HG03139 (cell line): Measurements from ENCODE around the gene MYLK.

Experiments
- ATAC-seq: cut with Tn5 transposase; IDR thresholded peaks from one replicate; pipeline ENCODE4 v1.9.1; 2021; ENCODE audit not compliant: unreplicated experiment

The MYLK gene

GRCh38 chr3:123832692-123833397 lies 51.3 kb downstream of the MYLK start:
- no peak for ATAC-seq

- no peak for ATAC-seq
These were observed 52.7 kb downstream of the MYLK start for GRCh38 chr3:123831420-123831819.

DNA sequence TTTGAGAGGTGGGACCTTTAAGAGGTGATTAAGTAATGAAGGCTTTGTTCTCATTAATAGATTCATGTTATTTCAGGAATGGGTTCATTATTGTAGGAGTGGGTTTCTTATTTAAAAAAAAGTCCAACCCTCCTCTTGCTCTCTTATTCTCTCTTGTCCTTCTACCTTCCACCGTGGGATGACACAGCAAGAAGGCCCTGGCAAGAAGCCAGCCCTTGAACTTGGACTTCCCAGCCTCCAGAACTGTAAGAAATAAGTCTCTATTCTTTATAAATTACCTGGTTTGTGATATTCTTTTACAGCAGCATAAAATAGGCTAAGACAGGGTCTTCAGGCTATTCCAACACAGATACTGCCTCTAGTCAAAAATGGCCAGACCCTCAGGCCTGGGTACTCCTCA lies 62.2 kb downstream of the MYLK start:
- no peak for ATAC-seq

DNA sequence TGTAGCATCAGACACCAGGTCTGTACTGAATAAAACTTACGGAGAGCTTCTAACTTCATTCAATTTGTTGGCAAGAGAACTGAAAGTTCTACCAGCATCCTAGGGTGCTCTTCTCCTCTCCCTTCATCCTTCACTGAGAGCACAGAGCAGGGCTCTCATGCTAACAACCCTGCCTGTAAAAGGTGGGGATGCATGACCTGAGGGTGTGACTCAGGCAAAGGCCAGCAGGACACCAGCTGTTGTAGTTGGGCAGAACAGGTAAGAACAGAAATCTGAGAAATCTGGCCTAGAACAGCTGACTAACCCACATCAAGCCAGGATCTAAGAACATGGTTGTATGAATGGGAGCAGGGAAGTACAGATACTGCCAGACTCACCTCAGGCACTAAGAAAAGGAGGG lies 64.2 kb downstream of the MYLK start:
- no peak for ATAC-seq

DNA sequence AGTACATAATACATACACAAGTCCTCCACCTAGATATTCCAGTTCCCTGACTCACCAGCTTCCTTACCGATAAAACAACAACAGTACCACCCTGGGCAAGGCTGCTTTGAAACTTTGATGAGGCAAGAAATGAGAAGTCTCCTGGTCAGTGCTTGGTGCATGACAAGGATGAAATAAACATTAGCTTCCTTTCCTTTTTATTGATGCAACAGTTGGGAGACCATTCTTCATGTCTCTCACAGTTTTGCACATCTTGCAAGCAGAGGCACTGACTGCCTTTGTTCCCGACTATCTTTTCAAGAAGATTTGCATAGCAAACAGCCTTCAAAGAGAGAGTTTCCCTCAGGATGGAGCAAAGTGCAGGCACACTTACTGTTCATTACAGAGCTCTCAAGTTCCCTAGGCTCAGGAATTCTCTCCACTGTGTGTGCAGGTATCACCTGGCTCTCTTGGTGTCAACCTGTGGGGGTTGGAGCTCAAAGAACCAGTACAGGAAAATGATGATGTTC lies 65.2 kb downstream of the MYLK start:
- ATAC-seq = no peak

DNA sequence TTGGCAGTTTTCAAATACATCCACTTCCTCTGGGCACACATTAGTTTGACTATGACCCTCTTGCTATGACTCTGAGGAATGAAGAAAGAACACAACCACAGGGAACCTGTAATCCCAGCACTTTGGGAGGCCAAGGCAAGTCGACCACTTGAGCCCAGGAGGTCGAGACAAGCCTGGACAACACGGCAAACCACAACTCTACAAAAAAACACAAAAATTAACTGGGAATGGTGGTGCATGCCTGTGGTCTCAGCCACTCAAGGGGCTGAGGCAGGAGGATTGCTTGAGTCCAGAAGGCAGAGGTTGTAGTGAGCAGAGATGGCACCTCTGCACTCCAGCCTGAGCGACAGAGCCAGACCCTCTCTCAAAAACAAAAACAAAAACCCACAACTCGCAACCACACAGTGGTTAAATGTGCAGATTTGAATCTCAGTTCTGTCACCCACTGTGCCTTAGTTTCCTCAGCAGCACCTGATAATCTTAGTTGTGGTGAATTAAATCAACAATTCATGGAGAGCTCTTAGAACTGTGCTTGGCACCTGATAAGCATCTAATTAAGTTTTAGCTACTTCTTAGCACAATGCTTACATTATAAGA lies 65.7 kb downstream of the MYLK start:
- ATAC-seq = no peak

GRCh38 chr3:123817413-123817812 lies 66.7 kb downstream of the MYLK start:
- no peak for ATAC-seq

- no peak for ATAC-seq
These were observed 67.4 kb downstream of the MYLK start for GRCh38 chr3:123816673-123817207.

DNA sequence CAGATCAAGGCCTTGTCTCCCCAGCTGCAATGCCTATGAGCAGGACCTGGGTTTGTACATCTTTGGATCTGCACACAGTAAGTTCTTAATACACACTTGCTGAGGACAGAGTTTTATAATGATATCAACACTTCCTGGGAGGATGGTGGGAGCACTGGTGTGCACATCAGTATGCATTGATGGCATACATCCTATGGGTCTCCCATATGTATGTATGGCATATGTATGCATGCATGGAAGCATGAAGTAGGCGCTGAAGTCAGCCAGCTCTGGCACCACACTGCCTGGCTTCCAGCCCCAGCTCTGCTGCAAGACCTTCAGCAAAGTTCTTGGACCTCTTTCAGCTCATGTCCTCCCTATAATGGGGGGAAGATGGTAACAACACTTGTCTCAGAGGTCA lies 68.2 kb downstream of the MYLK start:
- no peak for ATAC-seq

DNA sequence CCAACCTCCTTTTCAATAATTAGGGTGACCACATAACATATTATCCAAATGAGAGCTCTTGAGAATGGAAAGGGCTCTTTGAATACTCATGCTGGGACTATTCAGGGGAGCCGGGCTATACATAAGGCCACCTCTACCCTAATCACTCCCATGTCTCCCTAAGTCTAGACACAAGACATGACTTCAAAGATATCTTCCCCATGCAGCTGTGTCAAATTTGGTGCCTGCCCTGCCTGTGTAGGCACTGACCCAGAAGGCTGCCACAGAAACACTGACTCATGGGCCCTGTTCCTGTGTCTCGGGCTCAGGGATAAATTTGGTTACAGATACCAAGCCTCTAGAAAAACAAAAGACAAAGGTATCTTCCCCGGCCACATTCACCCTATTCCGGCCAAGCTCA lies 70.3 kb downstream of the MYLK start:
- no peak for ATAC-seq

GRCh38 chr3:123809597-123809996 lies 74.5 kb downstream of the MYLK start:
- ATAC-seq = no peak

- no peak for ATAC-seq
These were observed 75.3 kb downstream of the MYLK start for GRCh38 chr3:123808812-123809211.

- ATAC-seq = no peak
These were observed 76.3 kb downstream of the MYLK start for GRCh38 chr3:123807820-123808219.

- ATAC-seq = no peak
These were observed 78.6 kb downstream of the MYLK start for GRCh38 chr3:123805504-123805903.

GRCh38 chr3:123805101-123805500 lies 79.0 kb downstream of the MYLK start:
- no peak for ATAC-seq

DNA sequence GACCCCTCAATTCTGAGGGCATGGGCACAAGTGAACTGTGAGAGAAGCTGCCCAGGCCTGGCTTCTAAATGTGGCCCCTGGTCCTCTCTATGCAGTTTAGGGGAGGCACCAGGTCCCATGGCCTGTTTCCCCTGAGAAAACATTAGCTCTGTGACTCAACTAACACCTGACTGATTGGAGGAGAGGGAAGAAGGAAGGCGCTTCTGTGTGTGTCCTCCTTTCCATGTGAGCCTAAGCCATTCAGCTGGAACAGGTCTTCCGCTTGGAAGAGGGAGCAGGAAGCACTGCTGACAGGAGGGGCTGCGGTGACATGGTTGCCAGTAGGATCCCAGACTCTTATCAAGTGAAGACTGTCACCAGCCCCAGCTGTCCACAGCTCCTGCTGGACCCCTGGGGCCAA lies 79.5 kb downstream of the MYLK start:
- no peak for ATAC-seq

GRCh38 chr3:123803521-123803920 lies 80.6 kb downstream of the MYLK start:
- ATAC-seq = no peak

GRCh38 chr3:123802007-123802625 lies 82.0 kb downstream of the MYLK start:
- no peak for ATAC-seq

DNA sequence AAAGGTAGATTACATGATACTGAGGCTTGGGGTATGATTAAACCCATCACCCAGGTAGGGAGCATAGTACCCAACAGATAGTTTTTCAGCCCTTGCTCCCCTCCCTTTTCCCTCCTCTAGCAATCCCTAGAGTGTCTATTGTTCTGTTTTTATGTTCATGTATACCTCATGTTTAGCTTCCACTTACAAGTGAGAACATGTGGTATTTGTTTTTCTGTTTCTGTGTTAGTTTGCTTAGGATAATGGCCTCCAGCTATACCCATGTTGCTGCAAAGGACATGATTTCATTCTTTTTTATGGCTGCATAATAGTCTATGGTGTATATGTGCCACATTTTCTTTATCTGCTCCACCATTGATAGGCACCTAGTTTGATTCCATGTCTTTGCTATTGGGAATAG lies 82.7 kb downstream of the MYLK start:
- no peak for ATAC-seq

GRCh38 chr3:123800362-123800682 lies 83.8 kb downstream of the MYLK start:
- no peak for ATAC-seq

DNA sequence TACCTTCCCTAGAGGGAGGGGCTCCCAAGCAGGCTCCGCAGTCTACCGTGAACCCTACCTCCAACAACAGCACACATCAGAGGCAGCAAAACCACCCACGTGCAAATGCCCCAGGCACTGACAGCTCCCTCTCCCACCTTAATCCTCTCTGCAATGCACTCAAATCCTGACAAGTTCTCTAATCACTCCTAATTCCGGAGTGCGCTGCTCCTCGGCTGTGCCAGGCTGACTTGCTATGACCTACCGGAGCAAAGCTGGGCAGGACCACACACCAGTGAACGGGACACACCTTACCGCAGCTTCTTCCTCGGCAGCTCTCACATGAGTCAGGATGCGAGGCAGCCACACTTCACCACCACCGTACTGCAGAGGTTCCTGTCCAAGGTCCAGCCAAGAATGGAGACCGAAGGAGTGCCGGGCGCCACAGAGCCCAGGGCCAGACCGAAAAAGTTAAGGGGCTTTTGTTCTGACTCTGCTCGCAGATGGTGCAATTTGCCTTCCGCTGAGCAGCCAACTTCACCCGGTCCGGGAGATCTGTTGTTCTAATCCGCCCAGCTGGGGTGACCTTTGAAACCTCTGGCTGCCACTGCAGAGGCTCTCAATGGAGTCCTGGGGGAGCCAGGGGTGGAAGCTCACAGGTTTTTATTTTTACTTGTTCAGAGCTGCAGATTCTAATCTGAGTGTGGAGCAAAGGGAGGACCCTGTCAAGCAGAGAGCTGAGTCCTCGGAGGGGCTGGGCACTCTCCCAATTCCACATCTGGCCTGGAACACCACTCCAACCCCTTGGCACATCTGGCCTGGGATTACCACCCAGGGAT lies 84.4 kb downstream of the MYLK start:
- no peak for ATAC-seq
